ENCODE data around the gene MRE11.

DNA sequence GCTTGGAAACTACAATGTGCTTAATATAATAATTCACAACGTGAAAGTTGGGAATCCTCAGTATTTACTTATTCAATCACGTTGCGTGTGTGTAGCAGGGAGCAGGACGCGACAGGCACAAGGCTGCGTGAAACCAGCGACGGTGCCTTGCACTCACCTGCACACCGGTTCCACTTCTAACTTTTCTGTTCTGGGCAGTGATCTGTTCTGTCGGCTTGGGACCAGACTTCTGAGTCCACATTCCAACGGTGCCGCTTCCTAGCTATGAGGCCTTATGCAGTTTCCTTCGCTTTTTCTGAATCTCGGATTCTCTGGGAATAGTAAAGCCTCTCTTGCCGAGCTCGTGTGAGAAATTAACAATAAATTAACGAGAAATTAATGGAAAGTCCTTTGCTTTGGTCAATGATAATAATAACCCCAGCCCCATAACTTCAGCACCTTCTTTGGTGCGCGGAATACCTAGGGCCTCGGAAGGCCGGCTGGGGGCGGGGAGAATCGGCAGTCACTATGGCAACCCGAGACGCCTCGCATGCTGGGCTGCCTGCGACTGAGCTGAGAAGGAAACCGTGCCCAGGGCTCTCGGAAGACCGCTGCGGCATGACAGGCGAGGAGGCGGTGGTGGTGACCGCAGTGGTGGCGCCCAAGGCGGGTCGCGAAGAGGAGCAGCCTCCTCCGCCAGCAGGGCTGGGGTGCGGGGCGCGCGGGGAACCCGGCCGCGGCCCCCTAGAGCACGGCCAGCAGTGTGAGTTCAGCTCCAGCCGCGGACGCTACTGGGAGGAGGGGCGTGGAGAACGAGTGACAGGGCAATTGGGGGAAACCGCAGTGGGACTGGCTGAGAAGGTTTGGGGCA is 18.5 kb upstream of the MRE11 start, which contains the start of gene C11orf97:
- TF ChIP-seq GATA2 (IDR thresholded peaks at IDR 0.05; ENCODE audit: low read depth, low read length) (no peak), GATA3 (IDR thresholded peaks at IDR 0.05; ENCODE audit: low read depth, low read length) (no peak)

Measured in SH-SY5Y (cell line).